Measurements from ENCODE around the gene FMO5.
A peak's percentile ranks its signal among the peaks of the same experiment; 100 is the strongest.
"Not testable (repeated sequence)": the region's sequence is repeated elsewhere in the genome, so short reads cannot be mapped to it uniquely, and the experiment has no call there.

Gene FMO5

DNA sequence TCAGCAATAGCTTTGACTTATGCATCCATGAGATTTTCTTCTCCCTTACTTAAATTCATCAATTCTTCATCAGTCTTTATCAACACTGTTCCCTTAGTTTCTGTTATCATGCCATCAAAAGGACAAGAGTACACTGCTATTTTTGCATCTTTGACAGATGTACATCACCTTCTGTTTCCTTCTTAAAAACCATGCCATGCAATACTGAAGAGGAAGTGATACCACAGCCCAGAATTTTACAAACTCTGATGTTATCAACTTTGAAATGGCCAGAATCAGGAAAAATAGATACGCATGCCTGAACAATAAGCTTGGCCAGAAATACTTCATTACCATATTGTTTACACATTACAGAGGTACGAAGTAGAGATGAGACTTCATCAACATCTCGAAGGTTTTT, 21.1 kb downstream of the FMO5 start:
- no peak for DNase-seq

DNA sequence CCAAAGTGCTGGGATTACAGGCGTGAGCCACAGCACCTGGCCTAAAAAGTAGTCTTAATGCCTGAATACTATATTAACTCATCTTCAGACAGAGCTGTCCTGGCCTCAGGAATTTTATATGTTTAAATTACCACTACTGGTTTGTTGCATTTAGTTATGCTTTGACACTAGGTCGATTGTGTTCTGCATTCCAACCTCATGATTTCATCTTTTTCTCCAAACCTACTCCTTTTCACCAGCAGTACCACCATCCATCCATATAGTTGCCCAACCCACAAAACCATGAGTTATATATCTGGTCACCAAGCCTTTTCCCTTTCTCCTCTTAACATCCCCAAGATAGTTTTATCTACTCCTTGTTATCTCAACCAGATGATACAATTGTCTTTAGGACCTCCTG, 22.6 kb downstream of the FMO5 start:
- DNase-seq = no peak

DNA sequence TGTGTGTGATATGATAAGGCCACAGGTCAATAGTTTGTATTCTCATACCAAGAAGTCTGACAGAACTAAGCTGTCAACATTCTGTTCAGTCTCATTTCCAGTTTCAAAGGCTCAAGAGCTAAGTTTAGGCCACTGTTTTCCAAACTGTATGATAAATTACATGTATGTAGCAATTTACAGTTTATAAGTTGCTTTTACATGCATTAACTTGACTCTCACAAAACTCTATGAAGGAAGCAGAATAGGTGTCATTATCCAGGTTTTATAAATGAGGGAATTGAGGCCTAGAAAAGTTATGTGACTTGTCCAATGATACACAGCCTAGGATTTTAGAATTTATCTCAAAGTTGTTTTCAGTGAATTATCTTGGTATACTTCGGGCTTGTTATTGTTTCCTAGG, 23.4 kb downstream of the FMO5 start:
- DNase-seq = no peak

DNA sequence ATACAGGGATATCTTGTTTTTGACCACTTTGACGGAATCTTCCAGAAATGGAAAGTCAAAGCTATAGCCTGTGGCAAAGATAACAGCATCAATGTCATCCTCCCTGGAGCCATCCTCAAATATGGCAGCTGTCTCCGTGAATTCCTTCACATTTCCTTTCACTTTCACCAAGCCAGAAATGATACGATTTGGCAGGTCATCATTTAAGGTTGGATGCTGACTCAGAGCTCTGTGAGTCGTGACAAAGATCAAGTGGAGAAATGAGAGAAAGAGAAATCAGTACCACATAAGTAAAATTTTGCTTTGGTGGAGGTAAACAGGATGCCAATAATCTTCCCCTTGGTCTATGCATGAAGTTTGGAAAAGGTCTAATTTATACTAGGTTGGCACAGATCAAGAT, 23.9 kb downstream of the FMO5 start:
- DNase-seq = no peak

DNA sequence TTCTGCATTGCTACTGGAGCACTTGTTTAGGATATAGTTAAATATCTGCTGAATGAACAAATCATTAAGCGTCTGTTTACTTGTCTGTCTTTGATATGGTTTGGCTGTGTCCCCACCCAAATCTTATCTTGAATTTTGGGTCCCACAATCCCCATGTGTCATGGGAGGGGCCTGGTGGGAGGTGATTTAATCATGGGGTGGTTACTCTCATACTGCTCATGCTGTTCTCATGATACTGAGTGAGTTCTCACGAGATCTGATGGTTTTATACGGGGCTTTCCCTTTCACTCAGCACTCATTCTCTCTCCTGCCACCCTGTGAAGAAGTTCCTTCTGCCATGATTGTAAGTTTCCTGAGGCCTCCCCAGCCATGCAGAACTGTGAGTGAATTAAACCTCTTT, 27.8 kb downstream of the FMO5 start:
- DNase-seq = not testable (repeated sequence)

DNA sequence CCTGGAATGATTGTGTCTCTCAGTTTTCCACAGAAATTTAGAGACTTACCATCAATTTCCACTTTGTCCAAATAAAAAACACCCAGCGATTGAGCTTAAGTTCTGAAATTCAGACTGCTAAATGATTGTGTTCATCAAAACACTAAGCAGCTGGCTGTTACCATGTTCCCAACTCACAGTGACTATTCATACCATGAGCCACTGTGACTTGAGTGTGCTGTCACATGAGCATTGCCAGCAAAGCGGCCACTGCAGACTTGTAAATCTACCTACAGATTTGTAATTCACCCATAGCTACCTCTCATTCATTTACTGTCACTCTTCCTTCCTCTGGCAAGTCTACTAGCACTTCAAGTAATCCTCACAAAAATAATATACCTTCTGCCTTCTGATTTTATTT, 35.6 kb downstream of the FMO5 start:
- no peak for DNase-seq

DNA sequence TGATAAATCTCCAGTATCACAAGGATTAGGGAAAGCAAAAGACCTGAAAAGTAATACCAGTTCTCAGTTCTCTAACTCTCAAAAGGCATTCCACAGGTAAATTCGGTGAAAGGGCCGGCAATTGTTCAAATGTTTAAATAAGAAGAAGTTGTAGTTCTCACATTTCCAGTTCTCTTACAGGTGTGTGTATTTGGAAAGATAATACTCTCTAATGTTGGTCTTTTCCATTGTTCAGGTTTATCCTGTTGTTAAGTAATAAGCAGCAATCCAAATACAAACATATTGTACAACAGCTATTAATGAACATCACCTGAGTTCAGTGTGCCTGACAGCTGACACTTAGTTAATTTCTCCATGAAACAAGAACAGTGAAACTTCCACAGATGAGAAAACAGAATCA, 39.7 kb downstream of the FMO5 start:
- DNase-seq = no peak

DNA sequence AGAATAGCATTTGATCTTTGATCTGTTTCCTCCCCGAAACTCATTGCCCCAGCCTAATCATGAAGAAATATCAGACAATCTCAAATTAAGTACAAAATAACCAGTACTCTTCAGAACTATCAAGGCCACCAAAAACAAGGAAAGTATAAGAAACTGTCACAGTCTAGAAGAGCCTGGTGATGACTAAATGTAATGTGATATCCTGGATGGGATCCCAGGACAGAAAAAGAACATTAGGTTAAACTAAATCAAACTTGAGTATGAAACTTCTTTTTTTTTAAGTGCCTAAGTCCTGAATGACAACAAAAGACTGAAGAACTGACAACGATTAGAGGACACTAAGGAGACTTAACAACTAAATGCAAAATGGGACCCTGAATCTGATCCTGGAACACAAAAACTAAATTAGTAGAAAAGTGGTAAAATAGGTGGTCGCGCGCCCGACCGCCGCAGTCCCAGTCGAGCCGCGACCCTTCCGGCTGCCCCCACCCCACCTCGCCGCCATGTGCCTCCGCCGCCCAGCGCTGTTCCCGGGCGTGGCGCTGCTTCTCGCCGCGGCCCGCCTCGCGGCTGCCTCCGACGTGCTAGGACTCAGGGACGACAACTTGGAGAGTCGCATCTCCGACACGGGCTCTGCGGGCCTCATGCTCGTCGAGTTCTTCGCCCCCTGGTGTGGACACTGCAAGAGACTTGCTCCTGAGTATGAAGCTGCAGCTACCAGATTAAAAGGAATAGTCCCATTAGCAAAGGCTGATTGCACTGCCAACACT, 47.3 kb downstream of the FMO5 start:
- DNase-seq = no peak

DNA sequence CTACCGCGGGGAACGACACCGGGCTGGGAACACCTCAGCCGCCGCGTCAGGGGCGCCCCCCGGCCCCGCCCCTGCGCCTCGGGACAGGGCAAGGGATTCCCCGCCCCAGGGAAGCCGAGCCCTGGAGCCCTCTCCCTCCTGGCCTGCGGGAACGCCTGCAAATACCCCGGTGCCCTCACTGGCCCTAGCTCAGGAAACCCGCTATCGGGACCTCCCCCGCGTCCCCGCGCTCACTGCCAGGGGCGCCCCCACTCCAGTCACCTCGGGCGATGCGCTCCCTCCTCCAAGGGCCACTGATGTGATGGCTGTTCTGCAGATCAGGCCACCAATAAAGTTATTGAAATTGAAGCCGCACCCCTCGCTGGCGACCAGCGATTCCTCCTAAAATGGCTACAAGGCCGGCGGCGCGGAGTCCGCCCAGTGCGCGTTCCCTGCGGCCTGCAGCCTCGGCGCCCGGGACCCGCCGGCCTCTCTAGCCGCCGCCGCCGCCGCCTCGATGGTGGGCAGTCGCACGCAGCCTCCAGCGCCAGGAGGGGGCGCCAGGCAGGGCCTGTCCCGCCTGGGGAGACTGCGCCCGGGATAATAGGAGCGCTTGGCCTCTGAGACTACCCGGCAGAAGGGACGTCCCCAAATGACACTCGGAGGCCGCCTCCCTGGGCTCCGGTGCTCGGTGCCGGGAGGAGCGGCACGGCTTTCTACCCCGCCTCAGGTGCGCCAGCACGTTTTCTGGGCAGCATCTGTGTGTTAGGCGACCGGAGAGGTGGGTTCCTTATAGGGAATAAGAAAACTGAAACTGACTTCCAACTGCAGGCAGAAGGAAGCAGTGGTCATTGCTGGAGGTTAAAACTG, 52.7 kb downstream of the FMO5 start, which contains the start of gene PRKAB2:
PRKAB2 (minus strand) TSS at position 303 of the 849 bp plus-strand sequence. CDS start 326 bp downstream, outside the sequence.
- DNase-seq = peak; percentile 89

DNA sequence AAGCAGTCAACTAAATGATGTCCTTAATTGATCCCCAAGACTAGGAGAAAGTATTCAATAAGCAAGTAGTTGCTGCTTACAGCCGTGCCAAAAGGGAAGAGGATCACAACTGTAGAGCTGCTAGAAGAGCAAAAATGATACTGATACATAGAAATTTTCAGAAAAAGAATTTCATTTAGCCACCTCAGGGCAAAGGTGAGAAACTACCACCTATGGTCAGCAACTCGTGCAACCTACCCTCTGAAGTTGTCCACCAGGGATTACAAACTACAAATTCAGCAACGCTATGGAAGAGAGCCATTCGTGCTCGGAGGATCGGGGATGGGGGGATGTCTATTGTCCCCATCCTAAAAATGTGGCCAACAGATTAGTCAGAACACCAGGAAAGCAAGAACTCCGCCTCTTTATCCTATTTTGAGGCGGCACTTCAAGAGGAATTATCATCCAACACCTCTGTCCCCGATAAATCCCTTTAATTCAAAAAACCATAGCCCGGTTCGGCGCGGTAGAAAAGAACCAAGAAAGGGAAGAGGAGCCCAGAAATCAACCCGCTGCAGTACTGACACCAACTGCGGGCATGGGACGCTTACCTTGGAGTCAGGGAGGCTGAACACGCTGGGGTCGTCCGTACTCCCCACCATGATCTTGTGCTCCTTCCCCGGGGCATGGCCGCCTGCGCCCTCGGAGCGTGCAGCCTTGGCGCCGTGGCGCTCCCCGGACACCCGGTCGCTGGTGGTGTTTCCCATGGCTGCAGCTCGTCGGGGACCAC, 53.6 kb downstream of the FMO5 start:
- no peak for DNase-seq

DNA sequence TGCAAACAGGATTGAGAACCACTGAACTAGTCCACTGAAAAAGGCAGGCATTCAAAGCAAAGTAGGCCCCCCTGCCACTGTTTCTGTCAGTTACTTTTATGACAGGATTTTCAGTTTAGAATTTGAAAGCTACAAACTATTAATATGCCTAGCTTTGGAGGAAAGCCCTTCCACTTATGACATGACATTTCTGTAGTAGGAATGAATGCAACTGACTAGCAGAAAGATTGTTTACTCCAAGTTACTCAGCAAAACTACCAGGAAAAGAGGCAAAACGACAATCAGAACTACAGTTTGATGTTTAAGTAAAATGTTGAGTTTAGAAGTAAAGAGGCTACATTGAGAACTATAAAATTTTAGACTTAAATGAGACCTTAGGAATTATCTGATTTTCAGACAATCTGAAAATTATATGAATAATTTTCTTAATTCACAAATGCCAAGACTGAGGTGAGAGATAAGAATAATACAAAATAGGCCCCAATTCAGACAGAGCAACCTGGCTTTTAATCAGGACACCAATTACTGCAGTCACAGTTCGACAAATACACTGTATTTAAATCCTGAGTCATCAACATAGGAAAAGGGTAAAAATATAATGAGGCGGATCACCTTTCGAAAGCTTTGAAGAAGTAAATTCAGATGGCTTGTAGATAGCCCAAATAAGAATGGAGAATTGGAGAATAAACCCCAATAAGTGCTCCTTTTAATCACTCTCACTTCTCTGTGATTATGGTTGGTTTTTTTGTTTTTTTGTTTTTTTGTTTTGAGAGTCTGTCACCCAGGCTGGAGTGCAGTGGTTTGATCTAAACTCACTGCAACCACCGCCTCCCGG, 55.1 kb downstream of the FMO5 start:
- no peak for DNase-seq

DNA sequence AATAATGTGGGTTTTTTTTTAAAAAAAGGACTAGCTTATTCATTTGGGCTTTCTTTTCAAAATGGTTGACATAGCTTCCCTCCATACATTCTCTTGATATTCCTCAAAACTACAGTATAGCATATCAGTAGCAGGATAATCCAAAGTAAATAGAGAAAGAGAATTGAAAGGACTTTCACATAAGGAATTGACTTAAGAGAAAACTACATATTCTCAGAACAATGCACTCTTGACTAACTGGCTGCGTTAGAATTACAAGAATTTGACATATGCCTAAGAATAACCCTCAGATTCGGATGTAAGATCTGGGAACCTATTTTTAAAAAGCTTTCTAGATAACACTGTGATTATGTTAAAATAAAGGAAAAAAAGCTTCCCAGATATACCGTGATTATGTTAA, 56.0 kb downstream of the FMO5 start:
- no peak for DNase-seq

DNA sequence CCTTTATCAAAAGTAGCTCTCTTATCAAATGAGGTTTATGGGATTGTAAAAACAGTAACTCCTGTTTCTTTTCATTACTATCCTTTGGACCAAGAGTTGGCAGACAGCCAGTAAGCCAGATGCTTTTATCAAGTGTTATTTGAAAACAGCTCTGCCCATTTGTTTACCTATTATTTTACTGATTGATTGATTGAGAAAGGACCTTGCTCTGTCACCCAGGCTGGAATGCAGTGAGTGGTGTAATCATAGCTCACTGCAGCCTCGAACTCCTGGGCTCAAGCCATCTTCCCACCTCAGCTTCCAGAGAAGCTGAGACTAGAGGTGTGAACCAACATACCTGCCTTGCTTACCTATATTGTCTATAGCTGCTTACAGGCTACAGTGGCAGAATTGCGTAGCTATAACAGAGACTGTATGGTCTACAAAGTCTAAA, 56.5 kb downstream of the FMO5 start:
- DNase-seq = no peak

DNA sequence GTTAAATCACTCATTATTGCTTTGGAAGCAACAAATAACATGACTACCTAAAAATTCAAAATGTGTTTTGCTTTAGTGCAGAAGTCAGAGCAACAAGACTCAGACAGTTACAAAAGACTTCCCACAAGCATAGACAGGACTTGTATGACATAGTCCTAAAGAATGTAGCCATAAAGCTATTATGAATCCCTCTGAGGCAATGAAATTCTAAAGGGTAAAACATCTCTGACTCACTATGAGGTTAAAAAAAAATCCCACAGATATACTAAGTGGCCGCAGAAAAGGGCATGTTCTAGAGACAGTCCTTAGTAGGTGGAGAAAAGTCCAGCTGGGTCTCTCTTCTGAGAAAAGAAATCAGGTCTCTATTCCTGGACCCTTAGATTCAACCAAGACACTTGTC, 57.8 kb downstream of the FMO5 start:
- DNase-seq = no peak

DNA sequence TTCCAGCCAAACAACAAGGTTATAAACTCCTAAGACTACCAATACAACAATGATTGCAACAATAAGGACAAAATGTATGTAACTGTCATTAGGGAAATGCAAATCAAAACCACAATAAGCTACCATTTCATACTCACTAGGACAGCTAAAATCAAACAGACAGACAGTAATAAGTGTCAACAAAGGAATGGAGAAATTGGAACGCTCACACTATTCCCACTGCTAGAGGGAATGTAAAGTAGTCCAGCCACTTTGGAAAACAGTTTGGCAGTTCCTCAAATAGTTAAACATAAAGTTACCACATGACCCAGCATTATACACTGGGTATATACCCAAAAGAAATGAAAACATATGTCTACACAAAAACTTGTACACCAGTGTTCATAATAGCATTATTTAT, 62.1 kb downstream of the FMO5 start:
- DNase-seq = no peak

DNA sequence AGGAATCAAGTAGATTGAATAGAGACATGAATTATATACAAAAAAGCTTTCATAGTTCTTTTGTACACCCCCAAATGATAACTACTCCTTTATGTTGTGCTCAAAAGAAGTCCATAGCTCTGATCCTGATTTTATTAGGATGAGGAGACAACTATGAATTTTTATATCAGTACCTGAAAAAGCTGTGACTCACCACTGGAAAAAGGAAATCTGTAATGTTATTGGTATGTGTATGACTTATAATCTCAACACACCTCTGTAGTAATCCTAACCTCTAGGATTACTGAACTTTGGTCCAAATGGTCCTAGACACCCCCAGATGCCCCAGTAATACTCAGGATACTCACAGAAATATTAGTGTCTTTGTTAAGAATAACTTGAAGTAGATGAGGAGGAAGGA, 63.0 kb downstream of the FMO5 start:
- no peak for DNase-seq

DNA sequence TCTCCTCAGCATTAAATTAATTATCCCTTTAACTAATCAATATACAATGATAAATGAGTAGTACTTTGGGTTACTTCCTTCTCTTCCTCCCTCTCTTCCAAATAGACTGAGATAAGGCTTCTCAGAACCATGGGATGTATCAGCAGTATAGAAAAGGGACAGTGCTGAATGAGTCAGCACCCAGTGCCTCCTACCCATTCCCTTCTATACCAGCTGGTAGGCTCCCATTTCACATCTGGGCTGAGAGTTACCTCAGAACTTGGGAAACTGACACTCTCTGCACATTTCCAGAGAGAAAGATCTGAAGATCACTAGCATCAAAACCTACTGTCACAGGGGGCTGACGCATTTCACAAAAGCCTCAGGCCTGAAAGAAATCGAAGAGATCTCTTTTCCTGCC, 68.0 kb downstream of the FMO5 start:
- not testable (repeated sequence) for DNase-seq

DNA sequence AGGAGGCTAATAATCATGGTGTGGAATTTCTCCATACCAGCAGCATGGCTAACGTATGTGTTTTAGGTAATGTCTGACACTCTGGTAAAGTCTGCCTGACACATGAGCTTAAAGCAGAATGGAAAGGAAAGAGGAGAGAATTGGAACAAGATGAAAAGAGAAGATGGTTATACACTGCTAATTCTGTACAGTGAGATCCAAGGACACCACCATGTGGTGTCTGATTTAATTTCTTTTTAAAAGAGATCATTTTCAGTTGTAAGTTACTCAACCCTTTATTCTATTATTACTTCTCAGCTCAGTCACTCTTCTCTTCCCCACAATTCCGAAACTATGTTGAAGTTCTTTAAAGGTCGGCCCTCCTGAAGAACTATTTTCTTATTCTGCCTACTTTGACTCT, 68.5 kb downstream of the FMO5 start:
- no peak for DNase-seq

DNA sequence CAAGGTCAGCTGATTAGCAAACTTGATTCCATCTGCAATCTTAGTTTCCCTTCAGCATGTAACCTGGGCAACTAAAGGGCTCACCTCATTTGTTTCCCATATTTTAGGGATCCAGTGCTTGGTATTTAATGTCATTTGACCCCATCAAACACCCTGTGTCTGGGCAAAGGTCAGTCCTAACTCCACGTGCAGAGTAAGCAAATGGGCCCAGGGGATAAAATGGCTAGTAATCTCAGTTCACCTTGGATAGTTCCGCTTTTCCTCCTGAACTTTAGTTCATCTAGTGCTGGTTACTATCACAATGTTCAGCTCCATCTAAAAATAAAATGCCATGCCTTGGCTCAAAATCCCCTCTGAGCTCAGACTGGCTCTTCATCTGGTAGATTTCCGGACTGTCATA, 72.4 kb downstream of the FMO5 start:
- DNase-seq = no peak

DNA sequence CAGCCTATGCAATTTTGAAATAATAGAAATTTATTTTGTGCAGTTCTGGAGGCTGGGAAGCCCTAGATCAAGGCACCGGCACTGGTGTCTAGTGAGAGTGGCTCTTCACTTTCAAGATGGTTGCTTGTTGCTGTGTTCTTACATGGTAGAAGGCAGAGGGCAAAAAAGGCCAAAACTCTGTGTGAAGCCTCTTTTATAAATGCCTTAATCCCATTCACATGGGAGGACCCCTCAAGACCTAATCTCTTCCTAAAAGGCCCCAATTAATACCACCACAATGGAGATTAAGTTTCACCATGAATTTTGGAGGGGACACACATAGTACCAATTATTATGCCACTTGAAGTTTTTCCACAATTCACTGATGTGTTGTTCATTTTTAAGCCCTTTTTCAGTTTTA, 73.9 kb downstream of the FMO5 start:
- no peak for DNase-seq

DNA sequence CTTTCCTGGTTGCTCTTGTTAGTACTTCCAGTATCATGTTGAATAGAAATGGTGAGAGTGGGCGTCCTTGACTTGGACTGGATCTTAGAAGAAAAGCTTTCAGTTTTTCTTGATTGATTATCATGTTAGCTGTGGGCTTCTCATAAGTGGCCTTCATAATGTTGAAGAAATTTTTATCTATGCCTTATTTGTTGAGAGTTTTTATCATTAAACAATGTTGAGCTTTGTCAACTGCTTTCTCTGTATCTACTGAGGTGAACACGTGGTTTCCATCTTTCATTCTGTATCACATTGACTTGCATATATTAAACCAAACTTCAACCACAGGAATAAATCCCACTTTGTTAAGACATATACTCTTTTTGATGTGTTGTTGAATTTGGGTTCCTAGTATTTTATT, 82.3 kb downstream of the FMO5 start:
- DNase-seq = no peak

Data from NCI-H187 treated with DMSO at 0.1 percent for 48 hours (cell line).